OCI-LY3 (cell line): ENCODE results near the gene ABLIM2.

Source experiments
- H2AFZ ChIP-seq: fragments of 200-600, 300-600 bp; shearing (Covaris generic); 2 replicates; pipeline ENCODE4 v1.6.0; 2014; ENCODE audit warnings: antibody characterized with exemption, low read depth, low read length
- H3K27ac ChIP-seq: fragments of 200-600, 300-600 bp; sonication (generic); 2 replicates; pipeline ENCODE4 v1.5.1; 2014; ENCODE audit warnings: mild to moderate bottlenecking, low read length, moderate library complexity, mixed read lengths
- H3K27me3 ChIP-seq: fragments of 200-600, 300-600 bp; sonication (generic); 2 replicates; pipeline ENCODE4 v1.6.1; 2014; ENCODE audit warnings: low read depth, low read length, mixed read lengths
- H3K36me3 ChIP-seq: fragments of 200-600, 300-600 bp; sonication (generic); replicated peaks from 2 replicates; pipeline ENCODE3; 2014; ENCODE audit warnings: low read depth, low read length, mixed read lengths
- H3K4me1 ChIP-seq: fragments of 300-600, 200-600 bp; sonication (generic); 2 replicates; pipeline ENCODE4 v1.6.1; 2014; ENCODE audit warnings: low read length, mixed read lengths
- H3K4me2 ChIP-seq: fragments of 200-600, 300-600 bp; sonication (generic); 2 replicates; pipeline ENCODE4 v1.6.1; 2014; ENCODE audit warnings: low read length, mixed read lengths
- H3K4me3 ChIP-seq: fragments of 300-600, 200-600 bp; sonication (generic); 2 replicates; pipeline ENCODE4 v1.5.1; 2014; ENCODE audit warnings: antibody characterized with exemption, mild to moderate bottlenecking, low read length, moderate library complexity
- H3K79me2 ChIP-seq: fragments of 300-600, 200-600 bp; shearing (Covaris generic); 2 replicates; pipeline ENCODE4 v1.6.1; 2014; ENCODE audit warnings: mild to moderate bottlenecking, low read length, mixed read lengths
- H3K9ac ChIP-seq: fragments of 300-600, 200-600 bp; shearing (Covaris generic); 2 replicates; pipeline ENCODE4 v1.6.0; 2014; ENCODE audit warnings: mild to moderate bottlenecking, low read length, moderate library complexity
- H3K9me3 ChIP-seq: fragments of 200-600, 300-600 bp; shearing (Covaris generic); 2 replicates; pipeline ENCODE4 v1.6.1; 2014; ENCODE audit warnings: low read length, mixed read lengths; ENCODE audit not compliant: insufficient read depth
- H4K20me1 ChIP-seq: fragments of 200-600, 300-600 bp; sonication (generic); 2 replicates; pipeline ENCODE4 v1.6.1; 2016; ENCODE audit warnings: low read length, mixed read lengths; ENCODE audit not compliant: insufficient read depth
- EZH2phosphoT487 ChIP-seq: fragments of 200-600 bp; shearing (Covaris generic); IDR thresholded peaks from 2 replicates; pipeline ENCODE4 v1.6.1; 2018; ENCODE audit warnings: antibody characterized with exemption, mixed run types, low read depth
- TF ChIP-seq, protein P1 (sequence below): fragments of 200-600, 300-600 bp; sonication (generic); IDR thresholded peaks from 2 replicates; pipeline ENCODE4 v1.5.1; 2014; ENCODE audit warnings: antibody characterized with exemption, low read length, low read depth

Gene ABLIM2

DNA sequence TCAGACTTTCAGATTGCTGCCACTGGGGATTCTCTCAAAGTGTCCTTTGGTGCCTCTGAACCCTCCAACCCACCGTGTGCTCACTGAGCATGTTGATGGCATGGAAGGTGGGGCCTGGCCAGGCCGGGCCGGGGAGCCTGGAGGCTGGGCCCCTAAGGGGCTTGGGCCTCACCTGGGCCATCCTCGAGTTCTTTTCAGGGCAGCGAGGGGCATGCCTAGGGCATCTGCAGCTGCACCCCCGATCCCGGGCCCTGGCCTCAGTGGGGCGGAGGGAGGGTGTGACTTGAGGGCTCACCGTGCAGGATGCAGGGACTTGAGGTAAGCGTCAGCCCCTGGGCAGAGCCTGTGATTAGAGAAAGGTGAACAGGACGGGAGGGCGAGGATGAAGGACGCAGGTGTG, 38.9 kb upstream of the ABLIM2 start:
- Histone ChIP-seq H3K36me3 (peaks cover 4% of the 10 kb centered on the region), H2AFZ (no peak overlapping the region), H3K4me1 (peaks cover 48% of the 10 kb centered on the region), H3K27ac (no peak overlapping the region), H3K9me3 (no peaks in the 10 kb centered on the region), H3K4me2 (no peak overlapping the region), H3K4me3 (no peak overlapping the region), H3K79me2 (peaks cover 12% of the 10 kb centered on the region; the same call in 1 of the 2 replicates), H4K20me1 (peaks cover 7% of the 10 kb centered on the region; the same call in 1 of the 2 replicates), H3K9ac (no peak overlapping the region), H3K27me3 (peaks cover 33% of the 10 kb centered on the region)
- no peak for TF ChIP-seq EZH2phosphoT487
- TF ChIP-seq, protein P1, sequence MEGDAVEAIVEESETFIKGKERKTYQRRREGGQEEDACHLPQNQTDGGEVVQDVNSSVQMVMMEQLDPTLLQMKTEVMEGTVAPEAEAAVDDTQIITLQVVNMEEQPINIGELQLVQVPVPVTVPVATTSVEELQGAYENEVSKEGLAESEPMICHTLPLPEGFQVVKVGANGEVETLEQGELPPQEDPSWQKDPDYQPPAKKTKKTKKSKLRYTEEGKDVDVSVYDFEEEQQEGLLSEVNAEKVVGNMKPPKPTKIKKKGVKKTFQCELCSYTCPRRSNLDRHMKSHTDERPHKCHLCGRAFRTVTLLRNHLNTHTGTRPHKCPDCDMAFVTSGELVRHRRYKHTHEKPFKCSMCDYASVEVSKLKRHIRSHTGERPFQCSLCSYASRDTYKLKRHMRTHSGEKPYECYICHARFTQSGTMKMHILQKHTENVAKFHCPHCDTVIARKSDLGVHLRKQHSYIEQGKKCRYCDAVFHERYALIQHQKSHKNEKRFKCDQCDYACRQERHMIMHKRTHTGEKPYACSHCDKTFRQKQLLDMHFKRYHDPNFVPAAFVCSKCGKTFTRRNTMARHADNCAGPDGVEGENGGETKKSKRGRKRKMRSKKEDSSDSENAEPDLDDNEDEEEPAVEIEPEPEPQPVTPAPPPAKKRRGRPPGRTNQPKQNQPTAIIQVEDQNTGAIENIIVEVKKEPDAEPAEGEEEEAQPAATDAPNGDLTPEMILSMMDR, result no peak

DNA sequence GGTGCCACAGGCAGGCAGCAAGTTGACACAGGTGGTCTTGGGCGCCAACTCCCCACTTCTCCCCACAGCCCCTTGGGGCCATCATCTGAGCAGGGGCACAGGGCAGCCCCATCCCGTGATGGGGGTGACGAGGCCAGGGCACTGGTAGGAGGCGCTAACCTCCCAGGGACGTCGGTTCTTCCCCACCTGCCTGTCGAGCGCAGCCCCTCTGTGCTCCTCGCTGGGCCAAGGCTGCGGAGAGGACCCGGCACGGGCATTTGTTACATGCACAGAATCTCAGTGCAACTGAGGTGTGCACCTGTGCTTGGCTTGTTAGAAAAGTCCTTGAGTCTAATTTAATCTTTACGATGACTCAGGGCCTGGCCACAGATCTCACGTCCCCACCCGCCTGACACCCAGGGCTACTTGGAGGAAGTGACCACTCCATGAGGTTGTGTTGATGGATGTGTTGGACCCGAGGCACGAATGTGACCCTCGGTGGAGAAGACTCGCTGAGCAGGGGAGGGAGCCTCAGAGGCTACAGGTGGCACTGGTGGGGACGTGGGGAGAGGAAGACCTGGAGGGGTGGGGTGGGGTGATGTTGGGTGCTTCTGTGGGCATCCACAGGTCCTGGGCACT, 37.3 kb upstream of the ABLIM2 start:
- Histone ChIP-seq H3K36me3 (peaks cover 3% of the 10 kb centered on the region), H4K20me1 (no peaks in the 10 kb centered on the region), H3K27me3 (peaks cover 33% of the 10 kb centered on the region), H2AFZ (no peak overlapping the region), H3K27ac (no peak overlapping the region), H3K79me2 (peaks cover 7% of the 10 kb centered on the region; the same call in 1 of the 2 replicates), H3K9me3 (no peaks in the 10 kb centered on the region), H3K4me2 (no peak overlapping the region), H3K4me3 (no peak overlapping the region), H3K4me1 (peaks cover 32% of the 10 kb centered on the region), H3K9ac (no peak overlapping the region)
- no peak for TF ChIP-seq EZH2phosphoT487
- TF ChIP-seq, protein P1, result no peak

DNA sequence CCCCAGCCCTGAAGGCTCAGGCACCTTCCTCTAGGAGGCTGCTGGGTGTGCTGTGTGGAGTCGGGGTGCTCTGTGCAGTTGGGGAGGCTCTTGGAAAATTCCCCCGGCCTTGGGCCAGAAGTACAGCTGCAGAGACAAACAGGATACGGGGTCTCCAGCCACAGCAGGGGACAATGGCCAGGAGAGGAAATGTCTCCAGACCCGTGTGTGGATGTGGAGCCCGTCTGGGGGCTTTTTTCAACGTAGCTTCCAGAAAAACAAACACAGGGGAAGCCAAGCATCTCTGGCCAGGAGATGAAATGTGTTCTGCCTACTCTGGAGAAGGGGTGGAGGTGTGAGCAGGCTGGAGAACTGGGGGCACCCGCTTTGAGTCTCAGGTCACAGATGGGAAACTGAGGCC, 36.8 kb upstream of the ABLIM2 start:
- Histone ChIP-seq H3K4me1 (peaks cover 27% of the 10 kb centered on the region), H3K27ac (no peak overlapping the region), H3K79me2 (peaks cover 2% of the 10 kb centered on the region; the same call in 1 of the 2 replicates), H3K36me3 (no peaks in the 10 kb centered on the region), H3K9ac (no peak overlapping the region), H3K4me3 (no peak overlapping the region), H3K4me2 (no peak overlapping the region), H3K9me3 (no peaks in the 10 kb centered on the region), H4K20me1 (no peaks in the 10 kb centered on the region), H3K27me3 (peaks cover 33% of the 10 kb centered on the region), H2AFZ (no peak overlapping the region)
- TF ChIP-seq, protein P1, result no peak
- TF ChIP-seq EZH2phosphoT487, result no peak

DNA sequence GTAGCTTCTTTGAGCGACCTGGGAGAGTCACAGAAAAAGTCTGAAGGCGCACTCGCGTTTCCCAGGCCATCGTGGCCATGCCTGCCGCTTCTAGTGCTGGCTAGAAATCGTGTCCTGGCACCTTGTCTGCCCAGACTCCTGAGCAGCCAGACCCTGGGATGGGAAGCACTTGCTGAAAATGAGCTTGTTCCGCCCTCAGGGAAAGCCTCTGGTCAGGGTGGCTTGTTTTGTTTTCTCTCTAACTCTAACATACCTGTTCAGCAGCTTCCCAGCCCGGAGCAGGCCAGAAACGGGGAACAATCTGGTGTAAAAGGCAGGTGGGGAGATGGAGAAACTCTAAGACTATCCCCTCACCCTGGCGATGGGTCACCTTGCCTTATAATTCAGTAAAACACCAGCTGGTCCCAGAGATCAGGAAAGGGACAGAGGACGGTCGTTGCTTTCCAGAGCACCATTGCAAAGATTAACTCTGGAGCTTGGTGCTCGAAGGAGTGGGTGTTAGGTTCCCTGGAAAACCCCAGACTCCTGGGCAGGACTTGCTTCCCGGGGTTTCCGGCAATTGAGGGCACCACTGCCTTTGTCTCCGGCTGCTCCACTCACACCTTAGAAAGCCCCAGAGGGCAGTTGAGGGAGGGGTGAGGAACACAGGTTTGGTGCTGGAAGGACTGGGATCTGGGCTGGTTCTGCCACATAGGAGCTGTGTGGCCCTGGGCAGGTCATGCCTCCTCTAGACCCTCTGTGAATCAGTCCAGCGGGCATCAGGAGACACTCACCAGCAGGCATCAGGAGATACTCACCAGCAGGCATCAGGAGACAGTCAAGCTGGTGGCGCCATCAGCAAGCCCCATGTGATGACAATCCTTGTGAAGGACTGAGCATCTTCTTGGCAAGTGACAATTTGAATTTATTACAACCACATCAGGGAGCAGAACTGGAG, 36.0 kb upstream of the ABLIM2 start:
- no peak overlapping the region for H3K4me3 ChIP-seq
- no peak overlapping the region for H3K9ac ChIP-seq
- H4K20me1 ChIP-seq, result no peaks in the 10 kb centered on the region
- no peak overlapping the region for H2AFZ ChIP-seq
- H3K36me3 ChIP-seq, result no peaks in the 10 kb centered on the region
- H3K27ac ChIP-seq, result no peak overlapping the region
- no peaks in the 10 kb centered on the region for H3K79me2 ChIP-seq
- H3K9me3 ChIP-seq, result no peaks in the 10 kb centered on the region
- H3K27me3 ChIP-seq, result peaks cover 33% of the 10 kb centered on the region
- H3K4me2 ChIP-seq, result no peak overlapping the region
- H3K4me1 ChIP-seq, result peaks cover 19% of the 10 kb centered on the region
- TF ChIP-seq EZH2phosphoT487, result no peak
- TF ChIP-seq, protein P1, result no peak
